SU-DHL-6 (cell line): ENCODE measurements around the gene GSN.

Experiments used
- CTCF ChIP-seq: fragments of 200-600 bp; sonication (generic); IDR thresholded peaks from one replicate; pipeline ENCODE4 v1.5.1; 2017; ENCODE audit warnings: antibody characterized with exemption, mild to moderate bottlenecking, low read length, moderate library complexity; ENCODE audit not compliant: insufficient read depth, poor library complexity, severe bottlenecking
- EZH2phosphoT487 ChIP-seq: fragments of 200-600 bp; sonication (generic), shearing (Covaris generic); conservative IDR thresholded peaks from 2 replicates; pipeline ENCODE4 v1.6.1; 2018; ENCODE audit warnings: mild to moderate bottlenecking, antibody characterized with exemption, low read length, moderate library complexity, mixed read lengths

- TF ChIP-seq CTCF (no peak), EZH2phosphoT487 (no peak)
Observed at GRCh38 chr9:121294151-121294743, 26.3 kb downstream of the GSN start.
